DOHH2 (cell line): ENCODE results near the gene SMPD3.

Experiments
- EZH2phosphoT487 ChIP-seq: fragments of 200-600 bp; sonication (generic); IDR thresholded peaks from 2 replicates; pipeline ENCODE4 v1.6.1; 2017; ENCODE audit warnings: borderline replicate concordance, mild to moderate bottlenecking, antibody characterized with exemption, low read length, moderate library complexity, mixed read lengths
- TF ChIP-seq, protein P1 (sequence below): fragments of 200-600 bp; sonication (generic); IDR thresholded peaks from one replicate; pipeline ENCODE4 v1.5.1; 2014; ENCODE audit warnings: antibody characterized with exemption, mild to moderate bottlenecking, low read depth, low read length; ENCODE audit not compliant: poor library complexity, severe bottlenecking

- TF ChIP-seq, protein P1, sequence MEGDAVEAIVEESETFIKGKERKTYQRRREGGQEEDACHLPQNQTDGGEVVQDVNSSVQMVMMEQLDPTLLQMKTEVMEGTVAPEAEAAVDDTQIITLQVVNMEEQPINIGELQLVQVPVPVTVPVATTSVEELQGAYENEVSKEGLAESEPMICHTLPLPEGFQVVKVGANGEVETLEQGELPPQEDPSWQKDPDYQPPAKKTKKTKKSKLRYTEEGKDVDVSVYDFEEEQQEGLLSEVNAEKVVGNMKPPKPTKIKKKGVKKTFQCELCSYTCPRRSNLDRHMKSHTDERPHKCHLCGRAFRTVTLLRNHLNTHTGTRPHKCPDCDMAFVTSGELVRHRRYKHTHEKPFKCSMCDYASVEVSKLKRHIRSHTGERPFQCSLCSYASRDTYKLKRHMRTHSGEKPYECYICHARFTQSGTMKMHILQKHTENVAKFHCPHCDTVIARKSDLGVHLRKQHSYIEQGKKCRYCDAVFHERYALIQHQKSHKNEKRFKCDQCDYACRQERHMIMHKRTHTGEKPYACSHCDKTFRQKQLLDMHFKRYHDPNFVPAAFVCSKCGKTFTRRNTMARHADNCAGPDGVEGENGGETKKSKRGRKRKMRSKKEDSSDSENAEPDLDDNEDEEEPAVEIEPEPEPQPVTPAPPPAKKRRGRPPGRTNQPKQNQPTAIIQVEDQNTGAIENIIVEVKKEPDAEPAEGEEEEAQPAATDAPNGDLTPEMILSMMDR, result no peak
- TF ChIP-seq EZH2phosphoT487, result no peak
Observed at GRCh38 chr16:68324780-68325357, 123.4 kb downstream of the SMPD3 start.
